Measurements from ENCODE around the gene UXS1. TPM values are rescaled to one million over a fixed set of nuclear protein-coding genes. Genes with fewer than 3 reads are reported as not detected.

UXS1 gene
- total and polyA plus RNA-seq, 2 donors (not counting 1 experiment from before 2014, with no cell fraction given) = 20.3 to 44.8 TPM

DNA sequence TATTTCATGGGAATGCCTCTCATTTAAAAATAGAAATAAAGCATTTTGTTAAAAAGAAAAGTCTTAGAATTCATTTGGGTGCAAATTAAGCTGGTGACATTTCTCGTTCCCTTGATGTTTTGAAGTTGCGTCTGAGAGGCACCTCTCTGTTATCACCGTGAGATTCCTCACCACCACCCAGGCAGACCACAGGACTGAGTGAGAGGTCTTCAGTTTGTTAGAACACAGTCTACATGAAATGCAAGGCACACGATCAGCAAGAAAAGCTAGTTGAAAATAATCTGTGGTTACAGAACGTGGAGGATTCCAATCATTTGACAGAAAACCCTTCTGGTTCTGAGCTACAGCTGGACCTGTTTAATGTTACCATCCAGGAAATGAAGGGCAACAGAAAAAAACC, 116.0 kb downstream of the UXS1 start:
- no peaks in the 10 kb centered on the region for H3K36me3 ChIP-seq (replicated peaks in 1 of 2; ENCODE audit: control extremely low read depth in 1 of 2, control insufficient read depth in 1 of 2, extremely low read depth in 1 of 2, insufficient read depth in 2 of 2, low read length in 1 of 2)
- TF ChIP-seq EZH2 (IDR thresholded peaks at IDR 0.05; ENCODE audit: borderline replicate concordance, insufficient read depth, low read depth, low read length, poor library complexity, severe bottlenecking) (no peak), CTCF (IDR thresholded peaks at IDR 0.05) (no peak)
- ChIA-PET POLR2A (interaction anchor here (0.6 kb wide), 1 partner anchor 9 kb away, joined by 3 read pairs; no protein-coding TSS in a partner anchor), CTCF (no interaction called here)
- H3K4me3 ChIP-seq (ENCODE audit: control extremely low read depth in 1 of 5, extremely low read depth in 1 of 5, insufficient read depth in 1 of 5, low read depth in 2 of 5, low read length in 4 of 5) = no peak overlapping the region
- H3K9ac ChIP-seq (ENCODE audit: low read length) = no peak overlapping the region
- Mint-ChIP-seq H3K9me3 (ENCODE audit: insufficient read depth) (no peaks in the 10 kb centered on the region), H3K4me3 (no peak overlapping the region), H3K27me3 (peaks cover 7% of the 10 kb centered on the region), H3K4me1 (no peaks in the 10 kb centered on the region), H3K27ac (no peak overlapping the region)
- no peaks in the 10 kb centered on the region for H3K9me3 ChIP-seq (ENCODE audit: control extremely low read depth in 1 of 3, control insufficient read depth in 2 of 3, insufficient read depth in 1 of 3, low read length in 2 of 3)
- H4K20me1 ChIP-seq (ENCODE audit: control insufficient read depth, insufficient read depth, low read length, poor library complexity, severe bottlenecking) = no peaks in the 10 kb centered on the region
- H3K27me3 ChIP-seq (replicated peaks in 1 of 4; ENCODE audit: control extremely low read depth in 1 of 4, control insufficient read depth in 3 of 4, insufficient read depth in 4 of 4, low read length in 3 of 4) = no peaks in the 10 kb centered on the region
- ATAC-seq (ENCODE audit: low read depth) = no peak
- no peaks in the 10 kb centered on the region for H3K4me1 ChIP-seq (ENCODE audit: control insufficient read depth in 2 of 2, insufficient read depth in 2 of 2, low read length in 2 of 2)
- H3K79me2 ChIP-seq (ENCODE audit: control insufficient read depth, insufficient read depth, low read length) = no peaks in the 10 kb centered on the region
- intact Hi-C loops (cut with micrococcal nuclease) = no loop called here
- no peak overlapping the region for H3K27ac ChIP-seq (ENCODE audit: low read length in 2 of 2)
- no peak overlapping the region for H2AFZ ChIP-seq (ENCODE audit: insufficient read depth, low read depth, low read length, poor library complexity, severe bottlenecking)
- whole genome bisulfite sequencing (ENCODE audit: insufficient coverage) = 93% methylated on average over 5 of the region's 5 CpGs
- no peak overlapping the region for H3K4me2 ChIP-seq (replicated peaks; ENCODE audit: low read depth, low read length, poor library complexity, severe bottlenecking)
- no peak for DNase-seq

DNA sequence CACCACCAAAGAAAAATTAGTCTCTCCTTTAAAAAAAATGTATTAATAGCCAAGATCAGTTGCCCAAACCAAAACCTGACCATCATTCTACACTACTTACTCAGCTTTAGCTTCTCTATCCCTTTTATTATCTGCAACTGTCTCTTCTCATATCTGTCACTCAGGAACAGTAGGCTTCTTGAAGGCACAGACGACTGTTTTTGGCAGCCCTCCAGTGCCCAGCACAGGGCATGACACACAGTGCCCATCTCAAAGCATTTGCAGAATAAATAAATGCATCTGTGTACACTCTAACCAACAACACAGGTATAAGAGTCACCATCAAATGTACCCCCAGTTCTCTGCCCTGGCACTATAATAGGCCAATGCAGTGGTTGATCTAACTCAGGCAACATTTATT, 117.2 kb downstream of the UXS1 start:
- Mint-ChIP-seq H3K4me3 (no peak overlapping the region), H3K4me1 (no peaks in the 10 kb centered on the region), H3K9me3 (ENCODE audit: insufficient read depth) (no peaks in the 10 kb centered on the region), H3K27ac (no peak overlapping the region), H3K27me3 (peaks cover 10% of the 10 kb centered on the region)
- no peak overlapping the region for H3K27ac ChIP-seq (ENCODE audit: low read length in 2 of 2)
- H4K20me1 ChIP-seq (ENCODE audit: control insufficient read depth, insufficient read depth, low read length, poor library complexity, severe bottlenecking) = no peaks in the 10 kb centered on the region
- H3K4me3 ChIP-seq (ENCODE audit: control extremely low read depth in 1 of 5, extremely low read depth in 1 of 5, insufficient read depth in 1 of 5, low read depth in 2 of 5, low read length in 4 of 5) = no peak overlapping the region
- no peaks in the 10 kb centered on the region for H3K36me3 ChIP-seq (replicated peaks in 1 of 2; ENCODE audit: control extremely low read depth in 1 of 2, control insufficient read depth in 1 of 2, extremely low read depth in 1 of 2, insufficient read depth in 2 of 2, low read length in 1 of 2)
- ATAC-seq (ENCODE audit: low read depth) = no peak
- H3K4me2 ChIP-seq (replicated peaks; ENCODE audit: low read depth, low read length, poor library complexity, severe bottlenecking) = no peak overlapping the region
- TF ChIP-seq EZH2 (IDR thresholded peaks at IDR 0.05; ENCODE audit: borderline replicate concordance, insufficient read depth, low read depth, low read length, poor library complexity, severe bottlenecking) (no peak), CTCF (IDR thresholded peaks at IDR 0.05) (no peak)
- intact Hi-C loops (cut with micrococcal nuclease) = no loop called here
- H3K9ac ChIP-seq (ENCODE audit: low read length) = no peak overlapping the region
- no peak overlapping the region for H2AFZ ChIP-seq (ENCODE audit: insufficient read depth, low read depth, low read length, poor library complexity, severe bottlenecking)
- H3K4me1 ChIP-seq (ENCODE audit: control insufficient read depth in 2 of 2, insufficient read depth in 2 of 2, low read length in 2 of 2) = no peaks in the 10 kb centered on the region
- 78% methylated on average over 1 of the region's 1 CpG for WGBS (ENCODE audit: insufficient coverage)
- no peak for DNase-seq
- ChIA-PET CTCF (no interaction called here), POLR2A (no interaction called here)
- no peaks in the 10 kb centered on the region for H3K79me2 ChIP-seq (ENCODE audit: control insufficient read depth, insufficient read depth, low read length)
- H3K27me3 ChIP-seq (replicated peaks in 1 of 4; ENCODE audit: control extremely low read depth in 1 of 4, control insufficient read depth in 3 of 4, insufficient read depth in 4 of 4, low read length in 3 of 4) = no peaks in the 10 kb centered on the region
- no peaks in the 10 kb centered on the region for H3K9me3 ChIP-seq (ENCODE audit: control extremely low read depth in 1 of 3, control insufficient read depth in 2 of 3, insufficient read depth in 1 of 3, low read length in 2 of 3)
